OCI-LY7 (cell line): ENCODE results near the gene PDE3B.
"Not testable (repeated sequence)": the region's sequence is repeated elsewhere in the genome, so short reads cannot be mapped to it uniquely, and the experiment has no call there.

Experiments used
- CTCF ChIP-seq: fragments of 200-600 bp; sonication (generic); conservative IDR thresholded peaks from 2 replicates; pipeline ENCODE4 v1.5.1; 2014; ENCODE audit warnings: mild to moderate bottlenecking, antibody characterized with exemption, low read length, moderate library complexity, mixed read lengths
- EZH2phosphoT487 ChIP-seq: fragments of 200-600 bp; sonication (generic); IDR thresholded peaks from 2 replicates; pipeline ENCODE4 v1.6.1; 2018; ENCODE audit warnings: low read depth, borderline replicate concordance, mild to moderate bottlenecking, mixed run types, antibody characterized with exemption, low read length, moderate library complexity, mixed read lengths

GRCh38 chr11:14863775-14864174, 220.2 kb downstream of the PDE3B start:
- TF ChIP-seq CTCF, EZH2phosphoT487: not testable (repeated sequence)
